Measurements from ENCODE around the gene DCAF8. TPM values are rescaled to one million over a fixed set of nuclear protein-coding genes. Genes with fewer than 3 reads are reported as not detected.

The DCAF8 gene
- total and polyA plus RNA-seq, 2 donors (not counting 1 experiment from before 2014, with no cell fraction given): 194 to 266 TPM

DNA sequence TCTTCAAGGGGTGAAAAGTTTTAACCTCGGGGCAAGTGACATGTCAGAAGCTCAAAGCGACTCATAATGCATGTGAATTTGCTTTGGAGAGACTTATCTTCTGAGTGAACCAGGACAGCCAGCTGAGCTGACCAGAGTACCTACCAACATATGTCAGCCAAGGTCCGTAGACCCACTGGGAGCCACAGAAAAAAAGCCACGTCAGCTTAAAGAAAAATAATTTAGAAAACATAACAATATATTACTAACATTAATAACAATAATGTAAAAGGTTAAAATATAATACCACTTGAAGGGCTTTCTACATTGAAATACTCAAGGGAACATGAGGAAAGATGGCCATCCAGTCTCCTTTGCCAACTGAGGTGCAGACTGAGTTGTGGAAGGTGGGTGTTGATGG, 15.6 kb upstream of the DCAF8 start:
- H3K27ac ChIP-seq (ENCODE audit: low read length in 2 of 2): no peak overlapping the region
- no peak for ATAC-seq (ENCODE audit: low read depth)
- Mint-ChIP-seq H3K27me3 (no peaks in the 10 kb centered on the region), H3K27ac (no peak overlapping the region), H3K4me3 (no peak overlapping the region), H3K4me1 (peaks cover 2% of the 10 kb centered on the region), H3K9me3 (ENCODE audit: insufficient read depth) (no peaks in the 10 kb centered on the region)
- no peak for DNase-seq
- peaks cover 2 to 57% of the 10 kb centered on the region in 2 experiments for H3K36me3 ChIP-seq (replicated peaks in 1 of 2; ENCODE audit: control extremely low read depth in 1 of 2, control insufficient read depth in 1 of 2, extremely low read depth in 1 of 2, insufficient read depth in 2 of 2, low read length in 1 of 2)
- 100% methylated on average over 1 of the region's 4 CpGs for WGBS (ENCODE audit: insufficient coverage)
- H3K79me2 ChIP-seq (ENCODE audit: control insufficient read depth, insufficient read depth, low read length): peaks cover 2% of the 10 kb centered on the region
- CTCF ChIA-PET: interaction anchor here (5.3 kb wide), 1 partner anchor 14 kb away, joined by 32 read pairs; no protein-coding TSS in a partner anchor
- H3K4me2 ChIP-seq (replicated peaks; ENCODE audit: low read depth, low read length, poor library complexity, severe bottlenecking): no peak overlapping the region
- H2AFZ ChIP-seq (ENCODE audit: insufficient read depth, low read depth, low read length, poor library complexity, severe bottlenecking): no peak overlapping the region
- TF ChIP-seq EZH2 (IDR thresholded peaks at IDR 0.05; ENCODE audit: borderline replicate concordance, insufficient read depth, low read depth, low read length, poor library complexity, severe bottlenecking): no peak
- no peak overlapping the region for H3K4me3 ChIP-seq (ENCODE audit: control extremely low read depth in 1 of 5, extremely low read depth in 1 of 5, insufficient read depth in 1 of 5, low read depth in 2 of 5, low read length in 4 of 5)
- no peaks in the 10 kb centered on the region for H3K9me3 ChIP-seq (ENCODE audit: control extremely low read depth in 1 of 3, control insufficient read depth in 2 of 3, insufficient read depth in 1 of 3, low read length in 2 of 3)
- H4K20me1 ChIP-seq (ENCODE audit: control insufficient read depth, insufficient read depth, low read length, poor library complexity, severe bottlenecking): no peaks in the 10 kb centered on the region
- no peaks in the 10 kb centered on the region for H3K4me1 ChIP-seq (ENCODE audit: control insufficient read depth in 2 of 2, insufficient read depth in 2 of 2, low read length in 2 of 2)
- H3K9ac ChIP-seq (ENCODE audit: low read length): no peak overlapping the region
- POLR2A ChIA-PET: no interaction called here
- no peaks in the 10 kb centered on the region for H3K27me3 ChIP-seq (replicated peaks in 1 of 4; ENCODE audit: control extremely low read depth in 1 of 4, control insufficient read depth in 3 of 4, insufficient read depth in 4 of 4, low read length in 3 of 4)
- intact Hi-C loops (cut with micrococcal nuclease): no loop called here

GRCh38 chr1:160277330-160277729, 15.0 kb upstream of the DCAF8 start:
- POLR2A ChIA-PET: no interaction called here
- no peak for ATAC-seq (ENCODE audit: low read depth)
- H3K36me3 ChIP-seq (replicated peaks in 1 of 2; ENCODE audit: control extremely low read depth in 1 of 2, control insufficient read depth in 1 of 2, extremely low read depth in 1 of 2, insufficient read depth in 2 of 2, low read length in 1 of 2): peaks cover 2 to 53% of the 10 kb centered on the region in 2 experiments

More at GRCh38 chr1:160277330-160277729, 15.0 kb upstream of the DCAF8 start:
- no peaks in the 10 kb centered on the region for H3K4me1 ChIP-seq (ENCODE audit: control insufficient read depth in 2 of 2, insufficient read depth in 2 of 2, low read length in 2 of 2)
- no CpG with 5 or more reads among the region's 2 CpGs for WGBS (ENCODE audit: insufficient coverage)
- H3K9me3 Mint-ChIP-seq (ENCODE audit: insufficient read depth): no peaks in the 10 kb centered on the region
- CTCF ChIA-PET: interaction anchor here (1.5 kb wide), 1 partner anchor 26 kb away, joined by 3 read pairs; no protein-coding TSS in a partner anchor
- no peaks in the 10 kb centered on the region for H3K27me3 ChIP-seq (replicated peaks in 1 of 4; ENCODE audit: control extremely low read depth in 1 of 4, control insufficient read depth in 3 of 4, insufficient read depth in 4 of 4, low read length in 3 of 4)
- H3K4me2 ChIP-seq (replicated peaks; ENCODE audit: low read depth, low read length, poor library complexity, severe bottlenecking): no peak overlapping the region
- no peak overlapping the region for H3K9ac ChIP-seq (ENCODE audit: low read length)
- no peaks in the 10 kb centered on the region for H3K27me3 Mint-ChIP-seq
- DNase-seq: no peak
- no peaks in the 10 kb centered on the region for H3K4me1 Mint-ChIP-seq
- H3K79me2 ChIP-seq (ENCODE audit: control insufficient read depth, insufficient read depth, low read length): no peaks in the 10 kb centered on the region
- H3K27ac Mint-ChIP-seq: no peak overlapping the region
- H4K20me1 ChIP-seq (ENCODE audit: control insufficient read depth, insufficient read depth, low read length, poor library complexity, severe bottlenecking): no peaks in the 10 kb centered on the region
- H3K27ac ChIP-seq (ENCODE audit: low read length in 2 of 2): no peak overlapping the region
- no peaks in the 10 kb centered on the region for H3K9me3 ChIP-seq (ENCODE audit: control extremely low read depth in 1 of 3, control insufficient read depth in 2 of 3, insufficient read depth in 1 of 3, low read length in 2 of 3)
- intact Hi-C loops (cut with micrococcal nuclease): no loop called here
- H3K4me3 Mint-ChIP-seq: no peak overlapping the region
- TF ChIP-seq, protein P1, sequence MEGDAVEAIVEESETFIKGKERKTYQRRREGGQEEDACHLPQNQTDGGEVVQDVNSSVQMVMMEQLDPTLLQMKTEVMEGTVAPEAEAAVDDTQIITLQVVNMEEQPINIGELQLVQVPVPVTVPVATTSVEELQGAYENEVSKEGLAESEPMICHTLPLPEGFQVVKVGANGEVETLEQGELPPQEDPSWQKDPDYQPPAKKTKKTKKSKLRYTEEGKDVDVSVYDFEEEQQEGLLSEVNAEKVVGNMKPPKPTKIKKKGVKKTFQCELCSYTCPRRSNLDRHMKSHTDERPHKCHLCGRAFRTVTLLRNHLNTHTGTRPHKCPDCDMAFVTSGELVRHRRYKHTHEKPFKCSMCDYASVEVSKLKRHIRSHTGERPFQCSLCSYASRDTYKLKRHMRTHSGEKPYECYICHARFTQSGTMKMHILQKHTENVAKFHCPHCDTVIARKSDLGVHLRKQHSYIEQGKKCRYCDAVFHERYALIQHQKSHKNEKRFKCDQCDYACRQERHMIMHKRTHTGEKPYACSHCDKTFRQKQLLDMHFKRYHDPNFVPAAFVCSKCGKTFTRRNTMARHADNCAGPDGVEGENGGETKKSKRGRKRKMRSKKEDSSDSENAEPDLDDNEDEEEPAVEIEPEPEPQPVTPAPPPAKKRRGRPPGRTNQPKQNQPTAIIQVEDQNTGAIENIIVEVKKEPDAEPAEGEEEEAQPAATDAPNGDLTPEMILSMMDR (IDR thresholded peaks at IDR 0.05): no peak
- TF ChIP-seq EZH2 (IDR thresholded peaks at IDR 0.05; ENCODE audit: borderline replicate concordance, insufficient read depth, low read depth, low read length, poor library complexity, severe bottlenecking): no peak
- no peak overlapping the region for H2AFZ ChIP-seq (ENCODE audit: insufficient read depth, low read depth, low read length, poor library complexity, severe bottlenecking)
- no peak overlapping the region for H3K4me3 ChIP-seq (ENCODE audit: control extremely low read depth in 1 of 5, extremely low read depth in 1 of 5, insufficient read depth in 1 of 5, low read depth in 2 of 5, low read length in 4 of 5)
